Astrocyte (in vitro differentiated cells and primary cell): Measurements from ENCODE around the gene JOSD2. TPM values are rescaled to one million over a fixed set of nuclear protein-coding genes. Genes with fewer than 3 reads are reported as not detected.

Experiments
- DNase-seq: peaks from one replicate; pipeline ENCODE4 v3.0.0-alpha.2; 2010; ENCODE audit warnings: low read depth
- FAIRE-seq: peaks from 2 replicates; lab custom pipeline; 2011; peaks lifted over from hg19 to GRCh38; lab: Jason Lieb, UNC
- H2AFZ ChIP-seq: 2 replicates; pipeline ENCODE4 v1.6.0; 2012; ENCODE audit warnings: low read depth, low read length, inconsistent platforms
- H3K27ac ChIP-seq: 2 replicates; pipeline ENCODE4 v1.5.1; 2011; ENCODE audit warnings: low read depth, low read length, inconsistent platforms
- H3K27me3 ChIP-seq: 2 replicates; pipeline ENCODE4 v1.6.0; 2011; ENCODE audit warnings: low read length, inconsistent platforms; ENCODE audit not compliant: insufficient read depth
- H3K36me3 ChIP-seq: 2 replicates; pipeline ENCODE4 v1.5.1; 2011; ENCODE audit warnings: low read length, inconsistent platforms; ENCODE audit not compliant: insufficient read depth
- H3K4me1 ChIP-seq: 2 replicates; pipeline ENCODE4 v1.5.1; 2011; ENCODE audit warnings: low read length, inconsistent platforms; ENCODE audit not compliant: insufficient read depth
- H3K4me2 ChIP-seq: 2 replicates; pipeline ENCODE4 v1.6.0; 2012; ENCODE audit warnings: low read length, inconsistent platforms
- H3K4me3 ChIP-seq: 2 replicates; pipeline ENCODE4 v1.5.1; 2011; ENCODE audit warnings: low read depth, mild to moderate bottlenecking, low read length, inconsistent platforms; ENCODE audit not compliant: insufficient read depth
- H3K79me2 ChIP-seq: 2 replicates; pipeline ENCODE4 v1.6.0; 2012; ENCODE audit warnings: mild to moderate bottlenecking, low read length, inconsistent platforms; ENCODE audit not compliant: insufficient read depth
- H3K9ac ChIP-seq: 2 replicates; pipeline ENCODE4 v1.6.0; 2012; ENCODE audit warnings: mild to moderate bottlenecking, low read length, inconsistent platforms
- H3K9me3 ChIP-seq: 2 replicates; pipeline ENCODE4 v1.5.1; 2012; ENCODE audit warnings: low read depth, mild to moderate bottlenecking, low read length, inconsistent platforms; ENCODE audit not compliant: insufficient read depth
- H4K20me1 ChIP-seq: 2 replicates; pipeline ENCODE4 v1.6.0; 2012; ENCODE audit warnings: low read length, inconsistent platforms; ENCODE audit not compliant: insufficient read depth
- H3K27ac Mint-ChIP-seq: one replicate; pipeline ENCODE4 v1.8.0; 2021; ENCODE audit warnings: mild to moderate bottlenecking, mixed read lengths; ENCODE audit not compliant: unreplicated experiment
- H3K27me3 Mint-ChIP-seq: one replicate; pipeline ENCODE4 v1.8.0; 2021; ENCODE audit warnings: low read depth, mixed read lengths; ENCODE audit not compliant: unreplicated experiment
- H3K36me3 Mint-ChIP-seq: one replicate; pipeline ENCODE4 v1.8.0; 2021; ENCODE audit warnings: low read depth, mixed read lengths; ENCODE audit not compliant: unreplicated experiment
- H3K4me1 Mint-ChIP-seq: one replicate; pipeline ENCODE4 v1.8.0; 2021; ENCODE audit warnings: low read depth, mixed read lengths; ENCODE audit not compliant: unreplicated experiment
- H3K4me3 Mint-ChIP-seq: one replicate; pipeline ENCODE4 v1.8.0; 2021; ENCODE audit warnings: mild to moderate bottlenecking, moderate library complexity, mixed read lengths; ENCODE audit not compliant: unreplicated experiment
- H3K9me3 Mint-ChIP-seq: one replicate; pipeline ENCODE4 v1.8.0; 2021; ENCODE audit warnings: mild to moderate bottlenecking, mixed read lengths; ENCODE audit not compliant: unreplicated experiment
- EZH2 ChIP-seq: IDR thresholded peaks from 2 replicates; pipeline ENCODE4 v1.6.1; 2012; ENCODE audit warnings: mild to moderate bottlenecking, low read length, inconsistent platforms; ENCODE audit not compliant: insufficient read depth
- total RNA-seq: library from RNA; stranded (reverse); gene quantifications from 2 replicates; pipeline ENCODE4 v1.2.1, GENCODE V29; 2021
- TF ChIP-seq, protein P1 (sequence below): IDR thresholded peaks from 2 replicates; pipeline ENCODE4 v1.5.1; 2011; ENCODE audit warnings: low read depth, mild to moderate bottlenecking, inconsistent platforms, low read length, moderate library complexity; ENCODE audit not compliant: insufficient read depth

The JOSD2 gene
- total RNA-seq, 1 donor from 2014 or later, result not detected

DNA sequence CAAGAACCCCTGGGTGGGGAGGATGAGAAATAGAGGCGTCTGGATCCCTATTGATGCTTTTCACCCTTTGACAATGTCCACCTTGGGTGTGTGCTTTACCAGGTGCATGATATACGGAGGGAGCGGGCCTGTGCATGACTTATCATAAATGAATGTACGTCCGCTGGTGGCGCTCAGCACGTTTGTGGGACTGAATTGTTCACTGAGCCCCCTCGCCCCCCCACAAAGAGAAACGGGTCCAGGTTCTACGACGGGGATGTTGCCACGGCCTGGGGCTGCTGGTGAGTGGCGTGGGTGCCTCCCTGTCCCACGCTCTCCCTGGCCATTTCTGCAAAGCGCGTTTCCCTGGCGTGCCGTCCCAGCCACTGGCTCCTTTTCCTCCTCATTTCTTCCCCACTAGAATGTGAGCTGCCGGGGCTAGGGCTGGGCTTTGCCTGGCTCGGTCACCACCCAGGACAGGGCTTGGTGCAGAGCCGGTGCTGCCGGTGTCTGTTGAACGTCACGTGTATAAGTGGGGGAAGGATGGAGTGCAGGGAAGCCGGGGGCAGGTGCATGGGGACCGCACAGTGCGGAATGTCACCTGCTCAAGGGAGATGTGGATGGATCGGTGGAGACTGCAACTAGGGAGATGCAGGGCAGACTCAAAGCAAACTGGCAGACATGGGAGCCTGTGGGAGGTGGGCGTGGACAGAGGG, 35.7 kb upstream of the JOSD2 start:
- Histone ChIP-seq H3K27ac (no peak overlapping the region), H4K20me1 (no peaks in the 10 kb centered on the region), H3K4me1 (no peaks in the 10 kb centered on the region), H3K27me3 (peaks cover 3% of the 10 kb centered on the region), H2AFZ (no peak overlapping the region), H3K36me3 (no peaks in the 10 kb centered on the region), H3K9ac (no peak overlapping the region), H3K4me2 (no peak overlapping the region), H3K9me3 (no peaks in the 10 kb centered on the region), H3K79me2 (no peaks in the 10 kb centered on the region), H3K4me3 (no peak overlapping the region)
- H3K9me3 Mint-ChIP-seq, result peaks cover 23% of the 10 kb centered on the region
- no peaks in the 10 kb centered on the region for H3K36me3 Mint-ChIP-seq
- no peak overlapping the region for H3K27ac Mint-ChIP-seq
- H3K4me1 Mint-ChIP-seq, result no peaks in the 10 kb centered on the region
- DNase-seq (no peak), FAIRE-seq (no peak)
- H3K4me3 Mint-ChIP-seq, result no peak overlapping the region
- TF ChIP-seq, protein P1, sequence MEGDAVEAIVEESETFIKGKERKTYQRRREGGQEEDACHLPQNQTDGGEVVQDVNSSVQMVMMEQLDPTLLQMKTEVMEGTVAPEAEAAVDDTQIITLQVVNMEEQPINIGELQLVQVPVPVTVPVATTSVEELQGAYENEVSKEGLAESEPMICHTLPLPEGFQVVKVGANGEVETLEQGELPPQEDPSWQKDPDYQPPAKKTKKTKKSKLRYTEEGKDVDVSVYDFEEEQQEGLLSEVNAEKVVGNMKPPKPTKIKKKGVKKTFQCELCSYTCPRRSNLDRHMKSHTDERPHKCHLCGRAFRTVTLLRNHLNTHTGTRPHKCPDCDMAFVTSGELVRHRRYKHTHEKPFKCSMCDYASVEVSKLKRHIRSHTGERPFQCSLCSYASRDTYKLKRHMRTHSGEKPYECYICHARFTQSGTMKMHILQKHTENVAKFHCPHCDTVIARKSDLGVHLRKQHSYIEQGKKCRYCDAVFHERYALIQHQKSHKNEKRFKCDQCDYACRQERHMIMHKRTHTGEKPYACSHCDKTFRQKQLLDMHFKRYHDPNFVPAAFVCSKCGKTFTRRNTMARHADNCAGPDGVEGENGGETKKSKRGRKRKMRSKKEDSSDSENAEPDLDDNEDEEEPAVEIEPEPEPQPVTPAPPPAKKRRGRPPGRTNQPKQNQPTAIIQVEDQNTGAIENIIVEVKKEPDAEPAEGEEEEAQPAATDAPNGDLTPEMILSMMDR, result no peak
- no peak for TF ChIP-seq EZH2
- H3K27me3 Mint-ChIP-seq, result no peaks in the 10 kb centered on the region

DNA sequence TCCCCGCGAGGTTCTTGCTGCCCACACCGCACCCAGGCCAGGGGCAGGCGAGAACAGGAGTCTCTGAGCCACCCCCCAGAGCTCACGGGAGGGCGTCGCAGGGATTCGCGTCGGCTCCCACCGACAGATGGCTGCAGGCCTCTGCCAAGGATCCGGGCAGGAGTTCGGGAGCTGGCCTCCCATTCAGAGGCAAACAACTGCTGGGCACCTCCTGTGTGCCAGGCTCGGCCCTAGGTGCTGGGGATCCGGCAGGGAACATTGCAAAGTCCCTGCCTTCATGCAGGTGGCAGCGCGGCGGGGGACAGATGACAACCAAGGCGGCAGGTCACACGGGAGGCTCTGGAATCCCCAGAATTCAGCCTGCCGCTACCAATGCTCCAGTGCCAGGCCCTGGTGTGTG, 32.0 kb upstream of the JOSD2 start:
- H3K4me3 ChIP-seq, result no peak overlapping the region
- no peak overlapping the region for H3K27ac Mint-ChIP-seq
- no peaks in the 10 kb centered on the region for H3K4me1 ChIP-seq
- no peaks in the 10 kb centered on the region for H3K36me3 Mint-ChIP-seq
- FAIRE-seq (no peak), DNase-seq (no peak)
- no peaks in the 10 kb centered on the region for H3K9me3 ChIP-seq
- no peaks in the 10 kb centered on the region for H3K79me2 ChIP-seq
- H3K27me3 ChIP-seq, result no peaks in the 10 kb centered on the region
- no peak overlapping the region for H3K4me2 ChIP-seq
- no peak overlapping the region for H3K9ac ChIP-seq
- peaks cover 17% of the 10 kb centered on the region for H3K9me3 Mint-ChIP-seq
- H3K36me3 ChIP-seq, result no peaks in the 10 kb centered on the region
- no peaks in the 10 kb centered on the region for H3K27me3 Mint-ChIP-seq
- TF ChIP-seq EZH2, result no peak
- TF ChIP-seq, protein P1, result no peak
- no peak overlapping the region for H3K27ac ChIP-seq
- H4K20me1 ChIP-seq, result no peaks in the 10 kb centered on the region
- no peak overlapping the region for H2AFZ ChIP-seq
- no peak overlapping the region for H3K4me3 Mint-ChIP-seq
- no peaks in the 10 kb centered on the region for H3K4me1 Mint-ChIP-seq

DNA sequence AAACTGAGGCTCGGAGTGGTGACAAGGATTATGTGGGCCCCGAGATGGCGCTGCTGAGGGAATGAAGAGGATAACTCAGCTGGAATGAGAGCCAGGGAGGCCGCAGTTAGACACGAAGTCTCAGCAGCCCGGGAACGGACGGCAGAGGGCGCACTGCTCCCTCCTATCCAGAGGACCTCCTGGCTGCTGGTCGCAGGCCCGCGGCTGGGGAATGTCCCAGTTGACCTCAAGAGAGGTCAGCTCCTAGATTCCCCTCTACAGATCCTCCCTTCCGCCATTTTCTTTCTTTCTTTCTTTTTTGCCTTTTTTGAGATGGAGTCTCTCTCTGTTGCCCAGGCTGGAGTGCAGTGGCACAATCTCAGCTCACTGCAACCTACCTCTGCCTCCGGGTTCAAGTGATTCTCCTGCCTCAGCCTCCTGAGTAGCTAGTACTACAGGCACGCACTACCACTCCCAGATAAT, 26.8 kb upstream of the JOSD2 start:
- Histone ChIP-seq H3K9me3 (peaks cover under 1% of the 10 kb centered on the region), H3K27ac (no peak overlapping the region), H3K9ac (no peak overlapping the region), H3K36me3 (no peaks in the 10 kb centered on the region), H3K79me2 (no peaks in the 10 kb centered on the region), H2AFZ (no peak overlapping the region), H3K4me3 (no peak overlapping the region), H3K27me3 (no peaks in the 10 kb centered on the region), H3K4me2 (no peak overlapping the region), H4K20me1 (no peaks in the 10 kb centered on the region), H3K4me1 (no peaks in the 10 kb centered on the region)
- no peaks in the 10 kb centered on the region for H3K36me3 Mint-ChIP-seq
- no peak for FAIRE-seq
- no peak overlapping the region for H3K27ac Mint-ChIP-seq
- peaks cover 14% of the 10 kb centered on the region for H3K9me3 Mint-ChIP-seq
- peak; percentile 48 for DNase-seq
- no peaks in the 10 kb centered on the region for H3K4me1 Mint-ChIP-seq
- TF ChIP-seq, protein P1, result peak; percentile 62
- no peak for TF ChIP-seq EZH2
- no peaks in the 10 kb centered on the region for H3K27me3 Mint-ChIP-seq
- no peak overlapping the region for H3K4me3 Mint-ChIP-seq
